GM12878 (cell line): ENCODE measurements around the gene SRD5A1.

Experiments
- BRCA1 ChIP-seq: IDR thresholded peaks from 2 replicates; pipeline ENCODE4 v1.6.1; 2011; ENCODE audit warnings: low read depth, low read length, improper control_type of control experiment
- CREB1 ChIP-seq: IDR thresholded peaks from 2 replicates; pipeline ENCODE4 v1.6.1; 2012; ENCODE audit warnings: low read depth, mild to moderate bottlenecking, inconsistent platforms
- EZH2 ChIP-seq: IDR thresholded peaks from 2 replicates; pipeline ENCODE4 v1.6.1; 2012; ENCODE audit warnings: low read depth, mild to moderate bottlenecking, control low read depth, inconsistent platforms, low read length, borderline replicate concordance; ENCODE audit not compliant: control insufficient read depth
- MYC ChIP-seq: IDR thresholded peaks from 2 replicates; pipeline ENCODE4 v1.6.1; 2011; ENCODE audit warnings: mild to moderate bottlenecking, low read length, moderate library complexity, inconsistent platforms; ENCODE audit not compliant: insufficient read depth, insufficient replicate concordance, insufficient read length, severe bottlenecking
- NFYB ChIP-seq: IDR thresholded peaks from 2 replicates; pipeline ENCODE4 v1.6.1; 2011; ENCODE audit warnings: low read depth, mild to moderate bottlenecking, low read length, improper control_type of control experiment, moderate library complexity; ENCODE audit not compliant: insufficient read depth
- PAX5 ChIP-seq: IDR thresholded peaks from 2 replicates; pipeline ENCODE4 v1.6.1; 2011; ENCODE audit warnings: low read depth, low read length, borderline replicate concordance
- POLR2AphosphoS5 ChIP-seq: IDR thresholded peaks from 2 replicates; pipeline ENCODE4 v1.6.1; 2011; ENCODE audit warnings: mild to moderate bottlenecking, low read length, inconsistent platforms
- SIN3A ChIP-seq: IDR thresholded peaks from 2 replicates; pipeline ENCODE4 v1.6.1; 2012; ENCODE audit warnings: low read depth, low read length, improper control_type of control experiment
- TCF7 ChIP-seq: IDR thresholded peaks from 2 replicates; pipeline ENCODE4 v1.6.1; 2014; ENCODE audit warnings: antibody characterized with exemption, borderline replicate concordance
- YBX1 ChIP-seq: fragments of 450-650 bp; IDR thresholded peaks from 2 replicates; pipeline ENCODE4 v1.6.1; 2016; ENCODE audit warnings: antibody characterized with exemption
- TF ChIP-seq, protein P1 (sequence below), 3 experiments: IDR thresholded peaks in 2 of 3; conservative IDR thresholded peaks in 1 of 3; 2 replicates each; pipeline ENCODE4 v1.5.1; 2011; ENCODE audit warnings: low read depth in 3 of 3, low read length in 3 of 3, mild to moderate bottlenecking in 3 of 3, control low read depth in 2 of 3, moderate library complexity in 2 of 3, inconsistent platforms in 1 of 3, mixed read lengths in 1 of 3; ENCODE audit not compliant: control insufficient read depth in 2 of 3, insufficient read depth in 1 of 3; ENCODE audit errors: extremely low read depth in 1 of 3
- TF ChIP-seq, protein P2 (sequence below): fragments of 450-650 bp; conservative IDR thresholded peaks from 2 replicates; pipeline ENCODE4 v1.6.1; 2017; ENCODE audit warnings: mild to moderate bottlenecking, moderate library complexity
- TF ChIP-seq, protein P3 (sequence below): fragments of 450-650 bp; IDR thresholded peaks from 2 replicates; pipeline ENCODE4 v1.6.1; 2016; ENCODE audit warnings: mild to moderate bottlenecking

DNA sequence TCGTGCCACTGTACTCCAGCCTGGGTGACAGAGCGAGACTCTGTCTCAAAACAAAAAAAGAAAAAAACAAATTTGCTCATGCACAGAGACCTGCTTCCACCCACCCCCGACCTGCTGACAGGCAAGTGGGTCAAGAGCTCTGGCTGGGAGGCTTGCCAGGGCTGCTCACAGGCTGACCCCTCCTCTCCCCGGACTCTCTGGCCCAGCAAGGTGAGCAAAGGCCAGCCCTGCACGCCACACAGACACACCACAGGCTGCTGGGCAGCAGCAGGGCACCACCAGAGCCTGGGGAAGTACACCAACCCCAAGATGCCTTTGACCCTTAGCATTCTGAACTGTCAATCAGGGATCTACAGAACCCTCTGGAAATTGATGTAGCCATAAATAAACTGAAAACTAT lies 29.6 kb upstream of the SRD5A1 start:
- TF ChIP-seq POLR2AphosphoS5 (no peak), SIN3A (no peak), MYC (no peak), CREB1 (no peak), NFYB (no peak), PAX5 (no peak), BRCA1 (no peak), EZH2 (no peak), YBX1 (no peak), TCF7 (no peak)
- TF ChIP-seq, protein P1, sequence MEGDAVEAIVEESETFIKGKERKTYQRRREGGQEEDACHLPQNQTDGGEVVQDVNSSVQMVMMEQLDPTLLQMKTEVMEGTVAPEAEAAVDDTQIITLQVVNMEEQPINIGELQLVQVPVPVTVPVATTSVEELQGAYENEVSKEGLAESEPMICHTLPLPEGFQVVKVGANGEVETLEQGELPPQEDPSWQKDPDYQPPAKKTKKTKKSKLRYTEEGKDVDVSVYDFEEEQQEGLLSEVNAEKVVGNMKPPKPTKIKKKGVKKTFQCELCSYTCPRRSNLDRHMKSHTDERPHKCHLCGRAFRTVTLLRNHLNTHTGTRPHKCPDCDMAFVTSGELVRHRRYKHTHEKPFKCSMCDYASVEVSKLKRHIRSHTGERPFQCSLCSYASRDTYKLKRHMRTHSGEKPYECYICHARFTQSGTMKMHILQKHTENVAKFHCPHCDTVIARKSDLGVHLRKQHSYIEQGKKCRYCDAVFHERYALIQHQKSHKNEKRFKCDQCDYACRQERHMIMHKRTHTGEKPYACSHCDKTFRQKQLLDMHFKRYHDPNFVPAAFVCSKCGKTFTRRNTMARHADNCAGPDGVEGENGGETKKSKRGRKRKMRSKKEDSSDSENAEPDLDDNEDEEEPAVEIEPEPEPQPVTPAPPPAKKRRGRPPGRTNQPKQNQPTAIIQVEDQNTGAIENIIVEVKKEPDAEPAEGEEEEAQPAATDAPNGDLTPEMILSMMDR (IDR thresholded peaks at IDR 0.05 in 2 of 3, conservative IDR thresholded peaks at IDR 0.05 in 1 of 3; ENCODE audit: control insufficient read depth in 2 of 3, extremely low read depth in 1 of 3, insufficient read depth in 1 of 3, low read depth in 3 of 3, low read length in 3 of 3) = no peak
- TF ChIP-seq, protein P2, sequence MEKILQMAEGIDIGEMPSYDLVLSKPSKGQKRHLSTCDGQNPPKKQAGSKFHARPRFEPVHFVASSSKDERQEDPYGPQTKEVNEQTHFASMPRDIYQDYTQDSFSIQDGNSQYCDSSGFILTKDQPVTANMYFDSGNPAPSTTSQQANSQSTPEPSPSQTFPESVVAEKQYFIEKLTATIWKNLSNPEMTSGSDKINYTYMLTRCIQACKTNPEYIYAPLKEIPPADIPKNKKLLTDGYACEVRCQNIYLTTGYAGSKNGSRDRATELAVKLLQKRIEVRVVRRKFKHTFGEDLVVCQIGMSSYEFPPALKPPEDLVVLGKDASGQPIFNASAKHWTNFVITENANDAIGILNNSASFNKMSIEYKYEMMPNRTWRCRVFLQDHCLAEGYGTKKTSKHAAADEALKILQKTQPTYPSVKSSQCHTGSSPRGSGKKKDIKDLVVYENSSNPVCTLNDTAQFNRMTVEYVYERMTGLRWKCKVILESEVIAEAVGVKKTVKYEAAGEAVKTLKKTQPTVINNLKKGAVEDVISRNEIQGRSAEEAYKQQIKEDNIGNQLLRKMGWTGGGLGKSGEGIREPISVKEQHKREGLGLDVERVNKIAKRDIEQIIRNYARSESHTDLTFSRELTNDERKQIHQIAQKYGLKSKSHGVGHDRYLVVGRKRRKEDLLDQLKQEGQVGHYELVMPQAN = no peak
- TF ChIP-seq, protein P3, sequence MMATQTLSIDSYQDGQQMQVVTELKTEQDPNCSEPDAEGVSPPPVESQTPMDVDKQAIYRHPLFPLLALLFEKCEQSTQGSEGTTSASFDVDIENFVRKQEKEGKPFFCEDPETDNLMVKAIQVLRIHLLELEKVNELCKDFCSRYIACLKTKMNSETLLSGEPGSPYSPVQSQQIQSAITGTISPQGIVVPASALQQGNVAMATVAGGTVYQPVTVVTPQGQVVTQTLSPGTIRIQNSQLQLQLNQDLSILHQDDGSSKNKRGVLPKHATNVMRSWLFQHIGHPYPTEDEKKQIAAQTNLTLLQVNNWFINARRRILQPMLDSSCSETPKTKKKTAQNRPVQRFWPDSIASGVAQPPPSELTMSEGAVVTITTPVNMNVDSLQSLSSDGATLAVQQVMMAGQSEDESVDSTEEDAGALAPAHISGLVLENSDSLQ = no peak
